Bronchial epithelial cell (primary cell): Measurements from ENCODE around the gene SPART. TPM values are rescaled to one million over a fixed set of nuclear protein-coding genes. Genes with fewer than 3 reads are reported as not detected.

Experiments used
- DNase-seq: peaks from one replicate; pipeline ENCODE4 v3.0.0-alpha.2; 2010; ENCODE audit warnings: low read depth
- FAIRE-seq: peaks from 2 replicates; lab custom pipeline; 2011; peaks lifted over from hg19 to GRCh38; lab: Jason Lieb, UNC
- H3K27me3 ChIP-seq: 2 replicates; pipeline ENCODE4 v1.5.1; 2011; ENCODE audit warnings: low read length; ENCODE audit not compliant: control insufficient read depth, insufficient read depth
- H3K36me3 ChIP-seq: 2 replicates; pipeline ENCODE4 v1.5.1; 2011; ENCODE audit warnings: low read length; ENCODE audit not compliant: control insufficient read depth, insufficient read depth
- H3K4me3 ChIP-seq: 2 replicates; pipeline ENCODE4 v1.5.1; 2011; ENCODE audit warnings: mild to moderate bottlenecking, low read depth, low read length, control low read depth
- CTCF ChIP-seq: IDR thresholded peaks from 2 replicates; pipeline ENCODE4 v1.5.1; 2011; ENCODE audit warnings: mild to moderate bottlenecking, moderate library complexity, low read length, control low read depth, inconsistent platforms; ENCODE audit not compliant: insufficient read depth, severe bottlenecking
- total RNA-seq: library from RNA; depleted of rRNA; stranded (reverse); fragments of >200 nt; gene quantifications from 2 replicates; pipeline ENCODE4 v1.2.1, GENCODE V29; 2014

SPART gene
- total RNA-seq, result 62.1 and 73.1 TPM in 2 replicates

- H3K27me3 ChIP-seq, result no peaks in the 10 kb centered on the region
- FAIRE-seq, result no peak
- peak; percentile 97 for TF ChIP-seq CTCF
- peaks cover 1% of the 10 kb centered on the region for H3K36me3 ChIP-seq
- DNase-seq, result peak; percentile 73
- H3K4me3 ChIP-seq, result peak within 1 kb of the TSS; percentile 92
Observed at GRCh38 chr13:36346222-36347083, at the start of gene SPART. SPART (minus strand) TSS chr13:36346394; CDS start chr13:36335830, 10,564 bp downstream.

GRCh38 chr13:36395280-36395679 is 49.1 kb upstream of the SPART start:
- H3K4me3 ChIP-seq, result no peak overlapping the region
- H3K36me3 ChIP-seq, result no peaks in the 10 kb centered on the region
- DNase-seq, result peak; percentile 53
- TF ChIP-seq CTCF, result peak; percentile 37
- FAIRE-seq, result no peak
- no peaks in the 10 kb centered on the region for H3K27me3 ChIP-seq

DNA sequence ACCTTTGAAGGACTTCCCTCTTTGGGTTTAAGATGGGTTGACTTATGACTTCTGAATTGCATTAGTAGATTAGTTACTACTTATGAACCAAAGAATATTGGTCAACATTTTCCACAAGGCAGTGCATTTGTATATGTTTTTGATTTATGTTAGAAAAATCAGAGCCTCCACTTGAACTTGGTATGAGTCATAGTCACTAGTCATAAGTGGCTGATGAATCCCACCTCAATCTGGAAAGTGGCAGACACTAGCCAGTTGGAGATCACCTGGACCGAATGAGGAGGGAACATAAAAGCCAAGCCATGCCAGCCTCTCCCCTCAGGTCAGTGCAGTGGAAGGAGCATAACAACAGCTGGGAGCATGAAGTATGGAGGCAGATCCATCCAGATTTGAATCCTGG is 39.3 kb upstream of the SPART start:
- Histone ChIP-seq H3K36me3 (no peaks in the 10 kb centered on the region), H3K27me3 (no peaks in the 10 kb centered on the region), H3K4me3 (no peak overlapping the region)
- no peak for FAIRE-seq
- TF ChIP-seq CTCF, result no peak
- DNase-seq, result peak; percentile 37

- Histone ChIP-seq H3K4me3 (no peak overlapping the region), H3K27me3 (peaks cover 2% of the 10 kb centered on the region), H3K36me3 (no peaks in the 10 kb centered on the region)
- DNase-seq (peak; percentile 86), FAIRE-seq (no peak)
- TF ChIP-seq CTCF, result no peak
Observed at GRCh38 chr13:36382030-36382429, 35.8 kb upstream of the SPART start.

DNA sequence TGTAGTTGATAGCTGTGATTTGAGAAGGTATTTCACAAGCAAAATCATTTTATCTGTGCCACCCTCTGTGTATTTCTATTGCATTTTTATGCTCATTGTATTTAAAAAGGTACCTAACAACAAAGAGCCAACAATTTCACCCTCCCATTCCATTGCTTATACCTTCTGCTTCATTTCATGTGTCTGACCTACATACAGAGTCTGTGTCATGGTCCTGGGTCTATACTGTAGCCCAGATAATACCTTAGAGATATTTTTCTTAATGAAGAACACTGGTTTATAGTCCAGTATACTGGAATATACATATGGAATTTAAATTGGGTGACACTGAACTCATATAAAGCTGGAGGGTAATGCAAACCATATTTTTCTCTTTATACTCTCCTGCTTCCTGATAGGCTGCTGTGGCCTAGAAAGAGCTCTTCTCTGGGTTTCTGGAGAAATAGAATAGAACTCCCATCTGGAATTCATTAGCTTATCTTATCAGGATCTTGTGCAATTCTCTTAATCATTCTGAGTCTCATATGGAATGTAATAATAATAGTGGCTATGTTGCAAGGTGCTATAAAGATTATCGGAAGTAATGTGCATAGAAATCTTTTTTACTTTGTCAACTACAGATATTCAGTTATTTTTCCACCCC is 31.8 kb upstream of the SPART start:
- no peak for TF ChIP-seq CTCF
- Histone ChIP-seq H3K36me3 (no peaks in the 10 kb centered on the region), H3K4me3 (no peak overlapping the region), H3K27me3 (peaks cover 2% of the 10 kb centered on the region)
- peak; percentile 28 for DNase-seq
- no peak for FAIRE-seq
